ENCODE measurements around the gene MLLT3.

- TF ChIP-seq CTCF (conservative IDR thresholded peaks at IDR 0.05) (no peak), EZH2 (IDR thresholded peaks at IDR 0.05; ENCODE audit: low read depth) (no peak)
These were observed 3.9 kb downstream of the MLLT3 start for GRCh38 chr9:20618361-20618802.
